GM21717 (cell line): Measurements from ENCODE around the gene RPL37.
"Not testable (repeated sequence)": the region's sequence is repeated elsewhere in the genome, so short reads cannot be mapped to it uniquely, and the experiment has no call there.

Experiments used
- ATAC-seq: cut with Tn5 transposase; IDR thresholded peaks from one replicate; pipeline ENCODE4 v1.9.1; 2021; ENCODE audit warnings: mild to moderate bottlenecking, moderate library complexity; ENCODE audit not compliant: unreplicated experiment

RPL37 gene

DNA sequence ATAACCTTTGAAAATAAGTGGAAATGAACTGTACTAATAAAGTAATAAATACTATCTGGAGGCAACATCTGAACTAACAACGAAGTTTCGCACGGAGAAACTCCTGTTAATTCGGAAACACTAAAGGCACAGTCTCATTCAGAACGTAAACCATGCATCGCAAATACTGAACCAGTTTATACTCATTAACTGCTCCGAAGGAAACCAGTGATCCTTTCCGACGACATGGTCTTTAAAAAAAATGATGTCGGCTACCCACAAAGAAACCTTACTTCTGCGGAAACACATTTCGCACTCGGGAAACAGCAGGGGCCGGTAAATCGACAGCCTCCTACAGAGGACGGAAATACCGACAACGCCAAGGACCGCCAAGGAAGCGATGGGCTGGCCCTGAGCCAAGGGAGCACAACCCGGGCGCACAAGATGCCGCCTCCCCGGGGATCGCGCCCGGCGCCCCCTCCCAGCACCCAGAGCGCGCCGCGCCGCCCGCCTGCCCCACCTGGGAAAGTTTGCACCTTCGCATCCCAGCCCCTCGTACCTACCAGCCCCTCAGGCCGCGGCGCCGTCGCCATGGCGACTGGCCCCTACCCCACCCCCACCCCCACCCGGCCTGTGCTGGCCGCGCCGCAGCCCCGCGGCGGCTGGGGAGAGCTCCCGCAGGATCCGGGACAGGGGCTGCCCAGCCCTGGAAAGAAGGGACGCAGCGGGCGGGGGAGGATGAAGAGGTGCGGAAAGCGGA, 37.6 kb downstream of the RPL37 start:
- ATAC-seq, result peak; percentile 40

DNA sequence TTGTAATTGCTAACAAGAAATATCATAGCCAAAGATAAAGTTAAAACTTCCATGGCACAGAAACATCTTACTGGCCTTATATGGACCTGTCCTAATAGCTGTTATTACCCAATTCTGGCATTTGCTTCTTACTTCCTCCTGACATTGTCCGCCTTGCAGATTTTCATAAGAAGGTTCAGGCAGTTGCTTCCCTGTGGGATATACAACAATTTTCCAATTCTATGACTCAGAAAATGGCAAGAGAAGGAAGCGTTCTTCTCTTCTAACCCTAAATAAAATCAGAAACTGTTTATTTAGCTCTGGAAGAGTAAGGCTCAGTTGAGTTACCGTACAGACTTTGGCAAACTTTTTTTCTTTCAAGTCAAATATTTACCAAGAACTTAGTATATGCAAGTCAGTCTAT, 38.5 kb downstream of the RPL37 start:
- ATAC-seq, result no peak

DNA sequence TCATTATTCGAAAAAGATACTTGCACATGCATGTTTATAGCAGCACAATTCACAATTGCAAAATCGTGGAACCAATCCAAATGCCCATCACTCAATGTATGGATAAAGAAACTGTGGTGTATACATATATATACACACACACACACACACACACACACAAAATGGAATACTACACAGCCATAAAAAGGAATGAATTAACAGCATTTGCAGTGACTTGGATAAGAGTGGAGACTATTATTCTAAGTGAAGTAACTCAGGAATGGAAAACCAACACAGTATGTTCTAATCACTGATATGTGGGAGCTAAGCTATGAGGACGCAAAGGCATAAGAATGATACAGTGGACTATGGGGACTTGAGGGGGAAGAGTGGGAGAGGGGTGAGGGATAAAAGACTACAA, 40.1 kb downstream of the RPL37 start:
- not testable (repeated sequence) for ATAC-seq

GRCh38 chr5:40794340-40794739, 40.7 kb downstream of the RPL37 start:
- ATAC-seq, result not testable (repeated sequence)

- ATAC-seq, result not testable (repeated sequence)
Observed at GRCh38 chr5:40792691-40793090, 42.3 kb downstream of the RPL37 start.

GRCh38 chr5:40791715-40792139, 43.3 kb downstream of the RPL37 start:
- ATAC-seq, result no peak

DNA sequence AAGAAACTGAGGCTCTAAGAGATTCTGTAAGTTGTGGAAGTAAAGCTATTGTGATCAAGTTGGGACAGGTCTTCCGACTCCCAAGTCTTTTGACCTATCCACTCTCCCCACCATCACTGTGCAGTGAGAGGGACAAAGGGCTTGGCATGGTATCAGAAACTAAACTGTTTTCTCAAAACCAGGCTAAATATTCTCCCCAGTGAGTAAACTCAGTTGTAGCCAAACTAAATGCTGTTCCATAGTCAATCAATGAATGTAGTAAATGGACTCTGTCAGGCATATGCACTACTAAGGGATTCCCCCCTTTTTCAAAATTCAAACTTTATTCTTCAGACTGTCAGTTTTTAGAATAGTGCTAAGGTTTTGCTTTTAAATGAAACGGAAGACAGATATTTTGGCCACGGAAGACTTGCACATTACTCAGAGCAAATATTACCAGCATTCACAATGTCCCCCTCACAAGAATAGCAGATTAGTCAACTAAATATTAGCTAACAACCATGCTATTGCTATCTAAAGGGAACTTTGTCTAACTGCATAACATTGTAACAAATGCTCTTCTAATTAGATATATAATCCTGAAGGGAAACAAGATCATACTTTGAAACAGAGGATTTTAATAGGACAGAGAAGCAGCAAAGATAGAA, 44.0 kb downstream of the RPL37 start:
- no peak for ATAC-seq

- ATAC-seq, result not testable (repeated sequence)
Observed at GRCh38 chr5:40788941-40789340, 46.1 kb downstream of the RPL37 start.

- ATAC-seq, result no peak
Observed at GRCh38 chr5:40787986-40788385, 47.0 kb downstream of the RPL37 start.

DNA sequence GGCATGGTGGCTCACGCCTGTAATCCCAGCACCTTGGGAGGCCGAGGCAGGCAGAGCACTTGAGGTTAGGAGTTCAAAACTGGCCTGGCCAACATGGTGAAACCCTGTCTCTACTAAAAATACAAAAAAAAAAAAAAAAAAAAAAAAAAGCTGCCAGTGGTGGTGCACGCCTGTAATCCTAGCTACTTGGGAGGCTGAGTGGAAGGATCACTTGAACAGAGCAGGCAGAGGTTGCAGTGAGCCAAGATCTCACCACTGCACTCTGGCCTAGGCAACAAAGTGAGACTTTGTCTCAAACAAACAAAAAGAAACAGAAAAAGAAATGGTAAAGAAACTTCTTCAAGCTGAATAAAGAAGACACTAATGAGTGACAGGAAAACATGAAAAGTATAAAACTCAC, 48.4 kb downstream of the RPL37 start:
- ATAC-seq, result not testable (repeated sequence)

DNA sequence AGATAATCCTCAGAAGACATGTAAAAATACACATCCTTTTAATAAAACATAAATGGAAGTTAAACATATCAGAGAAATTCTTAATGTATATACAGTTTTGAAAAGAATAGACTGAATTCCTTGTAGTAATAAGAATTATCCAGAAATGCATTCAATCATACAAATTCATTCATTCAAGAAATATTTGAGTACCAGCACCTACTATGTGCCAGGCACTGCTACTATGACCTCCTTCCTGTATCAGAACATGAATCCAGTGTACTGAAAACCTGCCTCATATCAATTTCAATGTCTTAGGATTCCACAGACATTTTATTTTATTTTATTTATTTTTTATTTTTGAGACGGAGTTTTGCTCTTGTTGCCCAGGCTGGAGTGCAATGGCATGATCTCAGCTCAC, 50.1 kb downstream of the RPL37 start:
- no peak for ATAC-seq

DNA sequence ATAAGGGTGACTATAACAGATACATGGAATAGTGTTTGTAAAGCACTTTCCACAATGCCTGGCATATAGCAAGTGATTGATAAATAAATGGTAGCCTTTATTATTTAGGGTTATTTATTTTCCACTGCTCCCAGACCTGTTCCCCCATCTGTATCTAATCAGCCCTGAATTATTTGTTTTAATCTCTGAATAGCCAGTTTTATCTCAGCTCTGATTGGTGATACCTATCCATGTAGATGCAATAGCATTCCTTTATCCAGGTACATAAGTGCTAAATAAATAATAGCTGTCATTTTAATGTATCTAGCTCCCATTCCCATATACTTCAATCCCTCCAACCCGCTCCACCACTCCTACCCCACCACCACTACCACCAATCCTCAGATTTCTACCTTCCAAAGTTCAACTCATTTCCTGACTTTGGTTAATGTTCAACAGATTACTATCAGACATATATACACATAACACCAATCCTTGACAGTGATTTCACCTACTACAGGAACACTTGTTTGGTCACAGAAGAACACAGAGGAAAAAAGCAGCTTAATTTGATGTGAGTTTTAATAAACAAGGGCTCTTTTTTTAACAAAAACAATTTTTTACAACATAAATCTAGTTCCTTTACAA, 50.9 kb downstream of the RPL37 start:
- no peak for ATAC-seq

DNA sequence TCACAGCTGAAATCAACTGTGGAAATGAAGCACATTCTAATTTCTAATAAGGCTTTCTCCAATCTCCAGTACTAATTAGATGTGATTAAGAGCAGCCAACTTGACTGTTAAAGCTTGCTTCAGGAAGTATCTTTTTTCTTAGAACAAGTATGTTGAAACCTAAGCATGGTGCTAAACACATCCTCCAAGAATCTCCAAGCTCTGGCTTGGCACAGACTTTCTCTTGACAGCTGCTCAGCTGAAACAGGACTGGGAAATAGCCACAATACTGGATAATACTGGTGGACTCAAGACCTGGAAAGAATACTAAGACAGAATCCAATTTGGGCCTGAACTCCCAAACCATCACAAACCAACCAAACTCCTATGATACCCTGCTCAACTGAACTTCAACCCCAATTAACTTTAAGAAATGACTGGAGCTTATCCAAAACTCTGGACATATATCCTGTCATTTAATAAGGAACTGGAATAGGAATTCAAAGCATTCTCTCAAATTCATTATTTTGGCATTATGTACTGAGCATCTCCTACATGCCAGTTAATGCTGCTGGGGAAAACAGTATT, 53.1 kb downstream of the RPL37 start:
- no peak for ATAC-seq

DNA sequence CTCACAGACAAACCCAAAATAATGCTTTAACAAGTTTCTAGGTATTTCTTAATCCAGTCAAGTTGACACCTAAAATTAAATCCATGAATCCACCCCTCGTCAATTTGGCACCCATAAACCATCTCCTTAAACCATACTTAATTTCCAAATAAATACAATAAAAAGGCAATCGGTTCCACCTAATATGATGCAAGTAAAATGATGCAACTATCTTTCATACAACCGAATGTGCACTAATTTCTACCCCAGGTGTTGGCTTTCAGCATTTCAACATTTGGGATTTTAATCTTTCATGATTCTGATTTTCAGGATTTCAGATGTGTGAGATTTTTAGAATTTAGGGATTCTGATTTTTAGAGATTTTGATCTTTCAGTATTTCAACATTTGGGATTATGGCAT, 54.2 kb downstream of the RPL37 start:
- no peak for ATAC-seq

DNA sequence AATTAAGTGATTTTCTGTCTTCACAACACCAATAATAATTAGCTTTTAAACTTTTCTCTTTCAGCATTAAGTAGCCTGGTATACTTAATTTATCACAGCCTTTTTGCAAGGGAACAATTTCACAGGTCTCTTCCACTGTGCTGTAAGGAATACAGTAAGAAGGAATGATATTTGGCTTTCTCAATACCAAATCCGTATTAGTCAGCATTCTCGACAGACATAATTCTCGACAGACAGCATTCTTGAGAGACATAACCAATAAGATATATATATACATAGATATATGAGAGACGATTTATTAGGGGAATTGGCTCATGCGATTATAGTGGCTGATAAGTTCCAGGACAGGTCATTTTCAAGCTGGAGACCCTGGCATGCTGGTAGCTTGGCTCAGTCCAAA, 54.8 kb downstream of the RPL37 start:
- no peak for ATAC-seq

DNA sequence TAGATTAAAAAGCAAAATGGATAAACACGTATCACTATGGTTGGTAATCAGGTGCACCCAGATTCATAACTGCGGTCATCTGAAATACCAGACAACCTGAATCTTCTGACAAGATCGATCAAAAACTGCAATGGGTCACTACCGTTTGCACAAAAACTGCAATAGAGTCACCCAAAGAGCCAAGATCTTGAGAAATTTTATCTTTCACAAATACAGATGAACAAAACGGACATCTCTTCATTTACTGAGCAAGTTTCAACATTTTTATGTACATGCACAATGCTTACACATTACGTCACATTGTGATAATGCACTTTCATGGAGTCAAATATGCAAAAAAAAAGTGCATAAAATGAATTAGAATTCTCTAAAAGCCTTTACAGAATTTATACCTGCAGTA, 55.5 kb downstream of the RPL37 start:
- ATAC-seq, result no peak

GRCh38 chr5:40778133-40778532, 56.9 kb downstream of the RPL37 start:
- ATAC-seq, result no peak

DNA sequence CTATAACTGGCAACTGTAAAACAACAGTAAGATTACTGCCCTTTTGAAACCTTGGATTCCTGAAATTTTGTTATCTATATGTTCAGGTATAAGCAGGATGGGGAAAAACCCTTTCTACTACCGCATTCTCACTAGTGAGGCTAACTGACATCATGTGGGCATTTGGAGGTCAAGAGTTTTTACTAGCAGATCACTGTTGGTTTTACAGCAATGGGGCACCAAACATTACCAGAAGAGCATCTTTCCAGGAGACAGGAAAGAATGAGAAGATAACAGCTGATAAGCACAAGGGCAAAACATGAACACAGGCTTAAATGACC, 58.4 kb downstream of the RPL37 start:
- ATAC-seq, result no peak

- no peak for ATAC-seq
Observed at GRCh38 chr5:40775846-40776657, 59.0 kb downstream of the RPL37 start.
